ENCODE results near the gene TBX1.

Gene TBX1

DNA sequence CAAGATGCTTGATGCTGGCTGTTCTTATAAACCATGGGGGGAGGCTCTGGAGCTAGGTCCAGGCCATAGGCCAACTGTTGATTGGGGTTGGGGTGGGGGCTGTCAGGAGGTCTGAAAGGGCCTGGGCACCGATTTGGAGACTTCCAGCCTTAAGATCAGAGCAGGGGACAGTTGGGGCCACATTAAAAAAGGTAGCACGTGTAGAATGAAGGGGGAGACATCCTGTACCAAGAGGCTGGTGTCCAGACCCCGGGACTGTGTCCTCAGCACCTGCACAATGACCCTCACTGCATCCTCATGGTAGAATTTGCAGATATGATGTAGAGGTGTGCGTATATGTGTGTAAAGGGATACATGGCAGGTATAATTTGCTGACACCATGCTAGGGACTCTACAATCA is 12.4 kb upstream of the TBX1 start:
- no peak overlapping the region for H3K4me3 ChIP-seq (replicated peaks; ENCODE audit: low read depth, low read length)
- no peaks in the 10 kb centered on the region for H3K36me3 ChIP-seq (ENCODE audit: control insufficient read depth, insufficient read depth, low read length)
- TF ChIP-seq CTCF (IDR thresholded peaks at IDR 0.05; ENCODE audit: insufficient read depth, low read length, poor library complexity, severe bottlenecking), result no peak
- H3K27me3 ChIP-seq (replicated peaks; ENCODE audit: control insufficient read depth, insufficient read depth, low read length), result peaks cover 1% of the 10 kb centered on the region
- no peak for DNase-seq (ENCODE audit: extremely low read depth, insufficient read length)

DNA sequence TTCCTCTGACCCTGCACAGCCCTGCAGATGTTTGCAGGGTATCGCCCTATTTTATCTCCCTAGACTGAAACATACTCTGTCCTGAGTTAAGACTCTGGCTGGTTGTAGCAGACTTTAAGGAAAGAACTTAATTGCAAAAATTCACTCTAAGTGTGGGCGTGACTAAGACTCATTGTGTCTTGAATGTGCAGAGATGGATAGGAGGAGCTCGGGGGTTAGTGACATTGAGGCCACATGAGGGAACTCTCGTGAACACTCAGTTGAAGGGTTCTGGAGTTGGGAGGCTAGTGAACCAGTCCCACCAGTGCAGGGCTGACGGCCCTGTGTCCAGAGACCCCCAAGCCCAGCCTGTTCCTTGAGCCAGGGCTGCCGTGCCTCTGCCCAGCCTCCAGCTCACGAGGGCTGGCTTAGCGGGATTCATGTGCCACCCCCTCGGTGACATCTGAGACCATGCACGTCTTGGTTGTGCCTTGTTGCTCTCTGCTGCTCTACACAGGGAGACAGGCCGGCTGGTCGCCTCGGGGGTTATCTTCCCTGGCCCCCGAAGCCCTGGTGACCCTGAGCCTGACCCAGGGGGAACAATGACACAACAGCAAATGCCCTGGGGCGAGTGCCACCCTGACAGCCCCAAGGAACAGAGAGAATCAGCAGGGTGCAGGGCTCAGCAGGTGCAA is 11.4 kb upstream of the TBX1 start:
- no peak for DNase-seq (ENCODE audit: extremely low read depth, insufficient read length)
- no peak overlapping the region for H3K4me3 ChIP-seq (replicated peaks; ENCODE audit: low read depth, low read length)
- H3K27me3 ChIP-seq (replicated peaks; ENCODE audit: control insufficient read depth, insufficient read depth, low read length), result peaks cover 4% of the 10 kb centered on the region
- no peaks in the 10 kb centered on the region for H3K36me3 ChIP-seq (ENCODE audit: control insufficient read depth, insufficient read depth, low read length)
- TF ChIP-seq CTCF (IDR thresholded peaks at IDR 0.05; ENCODE audit: insufficient read depth, low read length, poor library complexity, severe bottlenecking), result no peak

- no peak for DNase-seq (ENCODE audit: extremely low read depth, insufficient read length)
- H3K36me3 ChIP-seq (ENCODE audit: control insufficient read depth, insufficient read depth, low read length), result no peaks in the 10 kb centered on the region
- peaks cover 4% of the 10 kb centered on the region for H3K27me3 ChIP-seq (replicated peaks; ENCODE audit: control insufficient read depth, insufficient read depth, low read length)
- TF ChIP-seq CTCF (IDR thresholded peaks at IDR 0.05; ENCODE audit: insufficient read depth, low read length, poor library complexity, severe bottlenecking), result no peak
- H3K4me3 ChIP-seq (replicated peaks; ENCODE audit: low read depth, low read length), result no peak overlapping the region
These were observed 10.7 kb upstream of the TBX1 start for GRCh38 chr22:19749876-19750275.

DNA sequence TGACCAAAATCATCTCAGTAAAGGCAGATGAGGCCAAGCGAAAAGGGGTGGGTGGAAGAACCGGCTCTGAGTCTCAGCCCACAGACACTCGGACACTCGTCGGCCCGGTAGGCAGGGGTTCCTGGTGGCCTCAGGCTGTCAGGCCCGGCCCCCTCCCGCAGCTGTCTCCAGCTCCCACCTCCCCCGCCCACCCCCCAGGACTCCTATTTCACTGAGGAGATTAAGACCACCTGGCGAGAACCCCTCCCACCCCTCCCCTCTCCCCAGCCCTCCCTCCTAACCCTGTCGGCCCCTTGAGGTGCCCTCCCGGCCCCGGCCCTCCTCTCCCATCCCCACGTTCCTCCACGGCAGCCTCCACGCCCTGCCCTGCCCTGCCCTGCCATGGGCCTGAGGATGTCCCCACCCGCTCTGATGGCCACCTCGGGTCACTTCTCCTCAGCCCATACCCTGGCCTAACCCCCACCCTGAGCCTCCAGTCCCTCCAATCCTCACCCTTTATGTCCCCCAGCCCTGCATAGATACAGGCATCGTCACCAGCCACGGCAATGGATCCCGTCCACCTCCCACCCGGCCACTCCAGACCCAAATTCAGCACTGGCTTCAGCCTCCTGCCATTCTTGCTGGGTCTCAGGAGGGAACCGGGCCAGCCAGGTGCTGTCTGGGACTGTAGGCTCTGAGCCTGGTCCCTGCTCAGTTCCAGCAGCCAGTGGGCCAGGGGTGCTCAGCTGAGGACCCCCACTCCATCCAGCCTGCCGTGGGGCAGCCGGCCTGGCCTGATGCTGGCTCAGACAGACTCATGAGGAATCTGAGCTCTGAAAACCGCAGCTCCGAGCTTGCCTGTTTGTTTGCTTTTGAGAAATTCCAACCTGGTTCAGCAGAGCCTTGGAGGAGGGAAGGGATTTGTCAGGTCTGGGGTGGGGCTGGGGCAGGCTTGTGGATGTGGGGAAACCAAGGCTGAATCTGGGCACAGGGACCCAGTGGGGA is 9.8 kb upstream of the TBX1 start:
- DNase-seq (ENCODE audit: extremely low read depth, insufficient read length), result no peak
- no peak overlapping the region for H3K4me3 ChIP-seq (replicated peaks; ENCODE audit: low read depth, low read length)
- TF ChIP-seq CTCF (IDR thresholded peaks at IDR 0.05; ENCODE audit: insufficient read depth, low read length, poor library complexity, severe bottlenecking), result no peak
- H3K27me3 ChIP-seq (replicated peaks; ENCODE audit: control insufficient read depth, insufficient read depth, low read length), result peaks cover 4% of the 10 kb centered on the region
- H3K36me3 ChIP-seq (ENCODE audit: control insufficient read depth, insufficient read depth, low read length), result no peaks in the 10 kb centered on the region

GRCh38 chr22:19751497-19752245 is 8.9 kb upstream of the TBX1 start:
- no peak for TF ChIP-seq CTCF (IDR thresholded peaks at IDR 0.05; ENCODE audit: insufficient read depth, low read length, poor library complexity, severe bottlenecking)
- H3K27me3 ChIP-seq (replicated peaks; ENCODE audit: control insufficient read depth, insufficient read depth, low read length), result peaks cover 4% of the 10 kb centered on the region
- no peak overlapping the region for H3K4me3 ChIP-seq (replicated peaks; ENCODE audit: low read depth, low read length)
- H3K36me3 ChIP-seq (ENCODE audit: control insufficient read depth, insufficient read depth, low read length), result no peaks in the 10 kb centered on the region
- DNase-seq (ENCODE audit: extremely low read depth, insufficient read length), result no peak
